ENCODE results near the gene STK39.

The STK39 gene

DNA sequence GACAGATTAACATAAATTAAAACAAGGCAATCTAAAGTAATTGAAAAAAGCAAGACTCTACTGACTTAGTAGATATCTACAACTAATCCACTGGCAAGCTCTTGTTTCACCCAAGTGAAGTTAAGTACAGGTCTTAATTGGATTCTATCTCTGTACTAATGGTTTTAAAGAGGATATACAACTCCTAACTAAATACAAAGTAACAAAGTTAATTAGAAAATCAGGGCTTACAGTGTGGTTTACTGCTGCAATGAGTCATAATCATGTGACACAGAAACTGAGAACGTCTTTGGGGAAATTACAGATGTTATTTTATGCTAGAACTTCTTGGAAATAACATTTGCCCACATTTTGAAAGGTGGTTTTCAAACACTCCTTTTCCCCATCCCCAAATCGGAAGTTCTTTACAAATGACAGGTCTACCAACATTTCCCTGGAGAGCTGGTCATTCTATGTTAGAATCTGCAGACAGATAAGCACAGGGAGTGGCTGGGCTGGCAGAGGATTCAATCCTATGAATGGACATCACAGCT lies 245.3 kb downstream of the STK39 start:
- no peak for DNase-seq (ENCODE audit: low read depth)

DNA sequence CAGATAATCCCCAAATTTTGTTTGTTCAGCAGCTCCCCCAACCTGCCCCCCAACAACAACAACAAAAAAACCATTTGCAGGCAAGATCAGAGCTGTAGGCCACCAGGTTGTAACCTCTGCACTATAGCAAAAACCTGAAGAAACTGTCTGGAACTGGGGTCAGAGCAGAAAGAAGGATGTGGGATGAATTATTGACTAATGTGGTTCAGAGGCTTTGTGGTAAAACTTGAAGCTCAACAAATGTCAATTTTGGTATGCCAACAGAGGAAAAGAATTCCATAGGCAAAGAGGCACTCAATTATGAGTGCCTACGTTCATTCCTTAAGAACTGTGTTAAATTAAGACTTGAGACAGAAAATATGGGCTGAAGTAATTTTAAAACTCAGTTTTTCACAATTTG lies 255.1 kb downstream of the STK39 start:
- no peak for DNase-seq (ENCODE audit: low read depth)

DNA sequence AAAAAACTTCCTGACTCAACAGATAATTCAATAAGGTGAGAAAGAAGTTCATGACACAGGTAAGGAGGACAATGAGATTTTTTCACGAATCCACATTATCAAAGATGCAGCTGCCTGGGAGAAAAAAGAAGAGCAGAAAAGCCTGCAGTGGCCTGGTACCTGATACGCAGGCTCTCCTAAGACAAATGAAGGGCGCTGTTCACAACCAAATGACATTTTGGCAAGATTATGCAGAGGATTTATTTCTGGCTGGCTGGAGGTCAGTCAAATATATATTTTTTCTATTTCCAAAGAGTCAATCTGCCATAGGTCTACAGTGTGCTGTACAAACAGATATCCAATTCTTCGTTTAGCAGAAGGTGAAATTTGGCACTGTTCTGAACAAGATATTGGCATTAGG lies 257.3 kb downstream of the STK39 start:
- no peak for DNase-seq (ENCODE audit: low read depth)

DNA sequence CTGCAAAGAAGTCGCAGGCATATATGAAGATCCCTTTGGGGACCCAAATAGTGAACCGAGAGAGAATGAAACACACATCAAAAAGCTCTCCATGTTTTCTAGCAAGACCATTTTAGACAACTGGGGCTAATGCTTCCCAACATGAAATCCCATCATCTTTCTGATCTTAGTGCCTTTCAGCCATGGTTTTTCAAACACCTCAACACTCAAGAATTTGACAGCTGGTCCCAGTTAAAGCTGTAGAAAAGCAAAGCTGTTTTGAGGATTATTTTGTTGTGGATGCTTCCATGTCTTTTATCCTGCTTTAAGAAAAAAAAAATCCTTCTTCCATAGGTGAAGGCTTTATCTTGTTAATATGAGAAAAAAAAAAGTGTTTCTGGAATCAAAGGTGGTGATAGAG lies 259.1 kb downstream of the STK39 start:
- DNase-seq (ENCODE audit: low read depth): no peak

DNA sequence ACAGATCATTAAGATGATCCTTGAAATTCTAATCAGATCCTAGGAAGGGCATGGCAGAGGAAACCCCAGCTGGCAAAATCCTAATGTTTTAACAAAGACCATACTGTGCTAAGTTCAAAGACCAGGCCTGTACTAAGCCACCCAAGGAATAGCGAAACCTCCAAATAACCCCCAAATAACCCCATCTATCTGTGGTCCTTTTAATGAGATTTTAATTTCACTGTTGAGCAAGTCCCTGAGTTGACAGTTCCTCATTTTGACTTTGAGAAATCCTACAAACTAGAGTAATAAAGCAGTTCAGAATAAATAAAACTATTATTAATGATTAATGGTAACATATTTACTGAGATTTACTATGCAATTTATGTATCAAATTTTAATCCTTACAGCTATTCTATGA lies 259.8 kb downstream of the STK39 start:
- DNase-seq (ENCODE audit: low read depth): no peak

DNA sequence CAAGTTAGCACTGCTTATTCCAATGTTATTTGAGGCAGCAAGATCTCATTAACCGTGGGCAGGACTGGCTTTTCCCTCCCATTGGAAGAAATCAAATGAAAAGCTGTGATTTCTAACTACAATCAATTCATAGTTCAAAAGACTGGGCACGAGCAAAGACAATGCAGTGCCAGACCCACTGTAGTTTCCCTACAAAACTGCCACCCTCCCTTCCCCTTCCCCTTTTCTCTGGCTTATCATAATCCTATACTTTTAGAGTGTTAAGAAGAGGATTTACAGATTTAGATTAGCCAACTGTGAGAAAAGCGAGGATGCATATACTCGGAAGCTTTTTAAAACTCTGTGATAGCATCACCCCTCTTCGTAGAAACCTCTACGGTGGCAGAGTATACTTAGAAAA lies 260.4 kb downstream of the STK39 start:
- DNase-seq (ENCODE audit: low read depth): no peak

DNA sequence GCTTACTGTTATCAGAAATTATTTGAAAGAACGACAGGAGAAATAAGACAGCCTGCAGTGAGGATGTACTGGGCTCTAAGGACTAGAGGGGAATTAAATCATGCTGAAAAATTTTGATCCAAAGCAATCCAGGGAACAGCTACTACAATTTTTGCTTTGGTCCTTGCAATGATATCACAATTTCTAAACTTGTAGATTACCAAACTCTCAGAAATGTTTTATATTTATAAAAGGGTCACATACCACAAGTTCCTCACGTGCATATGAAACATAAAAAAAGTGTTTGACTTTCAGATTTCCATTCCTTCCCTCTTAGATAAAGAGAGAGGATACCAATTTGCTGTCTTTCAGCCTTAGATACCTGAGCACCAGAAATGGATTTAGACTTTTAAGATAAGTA lies 261.2 kb downstream of the STK39 start:
- no peak for DNase-seq (ENCODE audit: low read depth)

DNA sequence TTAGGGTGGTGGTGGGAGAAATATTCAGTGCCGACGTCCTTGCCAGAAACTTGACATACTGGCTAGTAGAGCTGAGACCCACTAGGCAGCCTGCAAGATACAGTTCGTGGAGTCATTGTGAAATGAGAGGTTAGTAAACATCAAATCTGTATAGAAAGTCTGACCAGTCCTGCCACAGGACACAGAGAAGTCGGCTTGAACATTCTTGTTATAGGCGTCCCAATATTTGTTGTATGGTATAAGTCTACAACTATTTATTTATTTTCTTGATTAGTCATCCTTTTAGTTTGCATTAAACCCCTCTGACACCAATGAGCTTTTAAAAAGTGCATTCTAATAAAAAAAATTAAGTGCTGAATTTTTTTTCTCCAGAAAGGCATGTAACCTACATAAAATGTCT lies 265.4 kb downstream of the STK39 start:
- no peak for DNase-seq (ENCODE audit: low read depth)

DNA sequence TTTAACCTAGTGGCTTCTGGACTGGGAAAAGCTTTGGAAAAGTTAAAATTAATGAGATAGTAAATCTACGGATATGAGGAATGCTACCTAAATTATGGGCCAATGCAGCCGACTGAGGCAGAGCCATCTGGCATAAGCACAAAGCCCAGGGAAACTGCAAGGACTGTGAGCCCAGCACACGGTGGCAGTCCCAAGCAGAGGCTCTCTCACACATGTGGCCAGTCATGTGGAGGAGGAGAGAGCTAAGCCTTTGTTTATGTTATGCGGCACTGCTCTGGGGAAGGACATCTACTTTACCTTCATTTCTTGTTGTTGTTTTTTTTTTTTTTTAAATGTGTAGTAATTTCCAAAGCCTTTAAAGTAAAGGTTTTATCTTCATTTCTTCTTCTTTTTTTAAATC lies 267.0 kb downstream of the STK39 start:
- DNase-seq (ENCODE audit: low read depth): no peak

DNA sequence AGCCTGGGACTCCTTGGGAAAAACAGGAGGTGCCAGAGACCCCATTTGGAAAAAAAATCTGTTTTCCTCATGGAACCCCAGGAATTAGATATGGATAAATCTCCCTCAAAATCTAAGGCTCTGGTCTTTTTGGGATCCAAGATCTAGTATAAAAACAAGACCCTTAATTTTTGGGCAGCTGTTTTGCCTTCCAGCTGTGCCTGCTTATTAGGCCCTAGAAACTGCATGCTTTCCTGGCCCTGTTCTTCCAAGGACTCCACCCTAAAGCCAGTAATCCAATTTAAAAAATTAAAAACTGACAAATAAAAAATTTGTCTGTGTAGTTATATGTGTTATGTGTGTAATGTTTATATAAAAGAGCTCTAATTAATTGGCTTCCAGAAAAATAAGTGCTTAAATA lies 274.6 kb downstream of the STK39 start:
- no peak for DNase-seq (ENCODE audit: low read depth)

DNA sequence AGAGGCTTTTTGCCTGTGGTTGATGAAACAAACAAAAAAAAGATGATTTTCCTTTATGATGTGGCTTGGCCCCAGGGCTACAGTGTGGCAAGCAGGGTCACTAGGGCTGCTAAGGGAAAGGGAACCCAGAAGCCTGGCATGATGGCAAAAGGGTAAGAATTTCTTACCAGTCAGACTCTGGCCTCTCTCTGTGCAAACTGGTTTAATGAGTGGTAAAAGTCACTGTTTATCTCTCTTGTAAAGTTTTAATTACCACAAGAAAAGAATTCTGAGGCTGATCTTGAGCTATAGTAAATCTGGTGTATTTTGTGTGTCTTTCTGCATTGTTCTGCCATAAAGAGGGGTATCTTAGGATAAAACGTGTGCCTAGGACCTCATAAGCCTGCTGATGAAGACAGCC lies 275.4 kb downstream of the STK39 start:
- DNase-seq (ENCODE audit: low read depth): no peak

DNA sequence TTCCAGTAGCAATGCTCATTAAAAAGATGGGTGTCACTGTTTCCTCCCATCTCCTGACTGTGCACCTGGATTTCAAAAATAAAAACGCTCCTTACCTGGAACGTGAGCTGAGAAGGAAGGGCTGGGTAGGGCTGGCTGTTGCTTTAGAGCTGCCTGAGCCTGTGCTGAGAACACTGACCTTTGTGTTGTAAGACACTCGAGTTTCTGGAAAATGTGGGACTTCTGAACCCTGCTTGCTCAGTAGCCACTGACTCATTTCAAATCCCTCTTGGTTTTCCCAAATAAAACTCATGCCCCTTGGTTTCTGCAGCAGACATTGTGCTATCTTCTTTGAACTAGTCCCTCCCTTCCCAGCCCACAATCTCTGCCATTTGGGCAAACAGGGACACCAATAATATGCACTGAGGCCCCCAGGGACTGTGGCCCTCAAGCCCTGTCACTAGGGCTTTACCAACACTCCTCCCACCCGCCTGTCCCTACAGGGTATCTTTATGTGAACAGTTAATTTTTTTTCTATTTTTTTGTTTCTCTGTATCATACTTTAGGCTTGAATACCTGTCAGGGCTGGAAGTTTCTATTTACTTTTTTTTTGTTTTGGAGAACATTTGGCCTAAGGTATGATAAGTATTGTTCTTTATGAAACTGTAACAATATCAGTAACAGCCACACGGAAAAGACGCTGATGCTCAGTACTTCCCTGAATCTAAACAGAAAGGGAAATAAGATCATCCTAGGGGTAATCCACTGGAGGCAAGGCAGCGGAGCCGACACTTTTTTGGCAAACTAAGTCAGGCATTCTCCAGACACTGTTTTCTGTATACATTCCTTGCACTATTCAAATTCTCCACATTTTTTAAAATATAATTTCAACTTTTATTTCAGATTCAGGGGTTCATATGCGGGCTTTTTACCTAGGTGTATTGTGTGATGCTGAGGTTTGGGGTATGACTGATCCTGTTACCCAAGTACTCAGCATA lies 280.2 kb downstream of the STK39 start:
- DNase-seq (ENCODE audit: low read depth): no peak

DNA sequence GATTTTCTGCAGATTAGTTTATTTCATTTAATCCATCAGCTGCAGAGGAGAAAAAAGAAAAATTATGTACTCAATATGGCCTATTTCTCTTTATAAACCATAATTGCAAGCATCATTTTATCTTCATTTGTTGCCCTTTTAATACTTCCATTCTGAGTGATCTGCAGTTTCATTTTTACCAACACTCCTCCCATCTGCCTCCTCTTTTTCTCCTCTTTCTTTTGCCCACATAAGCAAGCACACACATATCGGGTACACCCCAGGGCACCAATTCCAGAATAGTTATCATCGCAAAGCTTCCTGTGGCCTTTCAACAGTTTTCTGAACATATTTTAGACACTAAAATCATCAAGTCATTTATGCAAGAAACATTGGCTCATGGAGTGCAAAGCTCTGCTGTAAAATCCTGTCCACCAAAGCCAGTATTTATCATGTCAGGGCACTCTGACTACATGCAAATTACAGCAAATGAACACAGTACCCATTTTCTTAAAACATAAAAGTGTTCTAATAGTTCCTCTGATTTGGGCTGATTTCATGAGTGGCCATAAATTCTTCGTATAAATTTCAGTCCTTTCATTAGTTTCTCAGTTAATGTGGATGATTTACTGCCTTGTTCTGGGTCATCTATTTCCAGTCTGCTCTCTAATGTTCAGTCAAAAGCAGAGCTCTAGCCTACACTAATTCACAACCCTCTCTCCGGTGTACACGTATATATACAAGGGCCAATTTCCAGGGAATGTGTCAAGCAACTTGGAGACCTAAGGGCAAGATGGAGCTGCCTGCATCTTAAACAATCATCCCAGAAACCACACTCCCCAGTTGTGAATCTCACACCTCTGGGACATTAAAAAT lies 281.3 kb downstream of the STK39 start:
- DNase-seq (ENCODE audit: low read depth): no peak

DNA sequence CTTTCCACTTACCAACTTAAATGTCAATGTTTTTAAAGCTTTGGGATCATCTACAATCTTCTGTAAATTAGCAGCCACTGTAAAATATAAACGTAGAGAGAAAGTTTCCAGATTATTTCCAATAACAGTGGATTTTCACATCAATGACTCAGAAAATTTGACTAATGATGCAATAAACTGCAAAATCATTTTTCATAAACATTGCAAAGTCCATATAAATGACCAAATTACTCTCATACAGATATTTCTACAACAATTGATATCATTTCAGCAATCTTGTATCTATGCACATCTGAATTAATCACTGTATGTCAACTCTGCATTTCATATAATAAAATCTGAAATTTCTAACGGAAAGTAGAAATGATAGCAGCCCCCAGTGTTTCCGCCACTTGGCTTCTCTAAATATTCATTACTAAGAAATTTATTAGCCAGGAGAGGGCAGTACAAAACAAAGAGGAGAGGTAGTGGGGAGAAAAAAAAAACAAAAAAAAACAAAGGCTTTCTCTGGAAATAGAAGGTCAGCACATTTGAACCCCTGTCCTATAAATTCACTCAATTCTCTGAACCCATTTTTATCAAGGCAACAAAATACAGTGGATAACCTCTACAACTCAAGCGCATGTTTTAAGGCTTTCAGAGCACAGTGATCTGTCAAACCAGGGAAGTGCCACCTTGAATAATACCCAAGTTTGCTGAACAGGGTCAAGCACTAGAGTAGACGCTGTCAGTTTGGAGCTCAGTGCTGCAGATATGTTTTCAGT lies 282.6 kb downstream of the STK39 start:
- DNase-seq (ENCODE audit: low read depth): no peak

DNA sequence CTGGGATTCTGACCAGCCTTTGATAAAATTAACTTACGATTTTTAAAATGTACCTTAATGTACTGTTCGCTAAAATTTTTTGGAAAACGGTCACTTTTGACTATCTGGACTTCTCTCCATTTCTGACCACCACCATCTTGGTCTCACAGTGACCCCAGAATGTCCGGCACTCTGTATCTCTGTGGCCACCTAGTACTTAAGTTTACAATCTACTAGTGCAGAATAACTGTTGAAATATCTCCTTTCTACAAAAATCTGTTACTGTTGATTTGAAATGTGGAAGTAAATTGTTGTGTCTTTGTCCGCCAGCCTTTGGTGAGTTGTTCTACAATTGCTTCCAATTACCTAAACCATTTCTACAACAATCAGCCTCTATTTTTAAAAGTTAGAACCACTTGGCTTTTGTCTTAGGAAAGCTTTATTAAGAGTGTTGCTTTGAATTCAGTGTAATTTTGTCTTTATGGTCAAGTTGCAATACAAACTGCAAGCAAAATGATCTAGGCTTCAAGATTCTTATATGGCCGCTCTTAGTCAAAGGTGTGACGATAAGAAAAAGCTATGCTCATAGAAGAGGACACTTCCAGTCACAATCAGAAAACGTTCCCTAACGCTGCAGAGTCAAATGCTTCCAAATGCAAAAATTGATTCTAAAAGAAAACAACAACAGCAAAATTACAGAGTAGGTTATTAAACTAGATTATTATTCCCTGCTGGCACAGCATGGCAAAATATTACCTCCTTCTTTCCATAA lies 283.3 kb downstream of the STK39 start:
- DNase-seq (ENCODE audit: low read depth): no peak

DNA sequence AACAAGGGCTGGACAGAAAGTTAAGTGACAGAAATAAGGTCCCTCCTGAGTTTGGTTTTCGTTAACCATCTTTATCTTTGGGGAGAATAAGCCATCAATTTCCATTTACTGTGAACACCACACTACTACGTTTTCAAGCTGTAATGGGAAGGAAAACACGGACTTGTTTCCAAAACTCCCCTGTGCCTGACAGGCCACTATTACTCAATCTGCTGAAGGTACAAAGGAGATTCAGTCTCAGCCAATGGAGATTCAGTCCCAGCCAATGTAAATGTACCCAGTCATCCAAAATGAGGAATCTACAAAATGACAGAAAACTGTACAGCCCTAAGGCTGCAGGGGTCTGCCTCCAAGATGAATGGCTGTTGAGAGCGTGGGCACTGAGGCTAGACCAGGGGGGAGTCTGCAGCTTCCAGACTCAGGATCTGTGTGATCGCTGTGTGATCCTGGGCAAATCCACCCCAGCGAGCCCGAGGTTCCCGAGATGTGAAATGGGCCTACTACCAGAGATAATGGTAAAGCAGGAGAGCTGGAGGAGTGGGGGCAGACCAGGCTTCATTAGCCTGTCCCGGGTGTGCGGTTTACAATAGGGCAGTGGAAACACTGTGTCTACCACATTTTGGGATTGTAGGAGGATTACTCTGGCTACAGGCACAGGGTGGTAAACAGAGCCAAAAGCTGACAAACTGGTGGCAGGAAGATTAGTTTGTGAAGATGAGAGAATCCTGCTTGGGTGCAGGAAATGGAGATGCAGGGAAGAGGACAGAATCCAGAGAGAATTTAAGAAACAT lies 284.8 kb downstream of the STK39 start:
- no peak for DNase-seq (ENCODE audit: low read depth)

DNA sequence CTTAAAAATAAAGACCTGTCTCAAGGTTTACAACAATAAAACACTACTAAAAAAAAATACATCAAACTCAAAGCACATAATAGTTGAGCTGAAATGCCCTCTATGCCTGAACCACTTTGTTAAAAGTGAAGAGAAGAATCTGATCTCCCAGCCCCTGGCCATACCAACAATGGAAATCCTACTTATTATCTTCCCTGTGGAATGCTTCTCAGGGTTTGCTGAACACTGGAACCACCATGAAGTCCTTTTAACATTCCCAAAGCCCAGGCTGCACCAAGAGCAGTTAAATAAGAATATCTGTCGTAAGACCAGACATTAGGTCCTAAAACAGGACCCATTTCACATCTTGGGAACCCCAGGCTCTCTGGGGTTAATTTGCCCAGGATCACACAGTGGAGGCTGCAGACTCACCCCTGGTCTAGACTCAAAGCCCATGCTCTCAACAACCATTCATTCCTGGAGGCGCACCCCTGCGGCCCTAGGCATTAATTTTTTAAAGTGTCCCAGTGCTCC lies 285.8 kb downstream of the STK39 start:
- DNase-seq (ENCODE audit: low read depth): no peak

DNA sequence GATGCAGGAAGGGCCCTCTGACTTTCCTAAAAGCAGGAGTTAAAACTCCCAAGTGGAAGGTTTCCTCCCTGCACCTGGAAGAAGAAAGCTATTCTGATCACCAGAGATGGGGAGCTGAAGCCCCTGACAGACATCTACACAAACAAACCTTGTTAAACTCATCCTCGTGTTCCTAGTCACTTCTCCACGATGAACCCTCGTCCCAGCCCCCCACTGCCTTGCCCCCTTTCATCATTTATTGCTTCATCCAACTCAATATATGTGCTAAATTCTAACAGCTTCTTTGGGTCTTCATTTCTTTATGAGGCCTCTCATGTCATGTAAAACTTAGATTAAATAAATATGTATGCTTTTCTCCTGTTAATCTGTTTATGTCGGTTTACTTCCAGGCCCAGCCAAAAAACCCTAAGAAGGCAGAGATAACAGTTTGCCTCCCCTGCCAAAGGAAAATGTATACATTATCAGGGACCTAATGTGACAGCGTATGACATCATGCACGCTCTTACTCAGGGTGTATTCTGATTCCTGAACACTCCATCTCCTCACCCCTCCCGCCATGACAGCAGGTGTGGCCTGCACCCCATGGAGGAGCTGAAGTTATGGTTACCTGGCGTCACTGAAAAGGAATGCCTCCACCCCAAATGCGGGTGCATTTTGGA lies 287.2 kb downstream of the STK39 start:
- no peak for DNase-seq (ENCODE audit: low read depth)

DNA sequence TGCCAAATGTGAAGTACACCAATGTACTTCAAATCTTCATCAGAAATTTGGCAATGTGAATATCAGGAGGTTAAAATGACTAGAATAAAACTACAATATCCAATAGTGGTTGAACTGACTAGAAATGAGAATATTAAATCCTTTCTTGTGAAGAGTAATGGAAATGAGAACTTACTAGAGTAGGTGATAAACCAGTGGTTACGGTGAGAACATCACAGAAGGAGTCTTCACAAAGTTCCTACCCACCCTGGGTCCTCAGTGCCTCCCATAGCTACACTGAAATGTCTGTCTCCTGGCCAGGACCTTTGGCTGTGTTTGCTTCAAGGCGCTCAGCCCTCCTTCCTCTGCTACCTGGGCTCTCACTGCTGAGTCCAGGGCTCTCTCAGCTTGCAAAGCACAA lies 289.7 kb downstream of the STK39 start:
- no peak for DNase-seq (ENCODE audit: low read depth)

Measured in T follicular helper cell (primary cell).